Measurements from ENCODE around the gene P2RY14. TPM values are rescaled to one million over a fixed set of nuclear protein-coding genes. Genes with fewer than 3 reads are reported as not detected.

P2RY14 gene
- total RNA-seq, 1 donor = 2.3 TPM

DNA sequence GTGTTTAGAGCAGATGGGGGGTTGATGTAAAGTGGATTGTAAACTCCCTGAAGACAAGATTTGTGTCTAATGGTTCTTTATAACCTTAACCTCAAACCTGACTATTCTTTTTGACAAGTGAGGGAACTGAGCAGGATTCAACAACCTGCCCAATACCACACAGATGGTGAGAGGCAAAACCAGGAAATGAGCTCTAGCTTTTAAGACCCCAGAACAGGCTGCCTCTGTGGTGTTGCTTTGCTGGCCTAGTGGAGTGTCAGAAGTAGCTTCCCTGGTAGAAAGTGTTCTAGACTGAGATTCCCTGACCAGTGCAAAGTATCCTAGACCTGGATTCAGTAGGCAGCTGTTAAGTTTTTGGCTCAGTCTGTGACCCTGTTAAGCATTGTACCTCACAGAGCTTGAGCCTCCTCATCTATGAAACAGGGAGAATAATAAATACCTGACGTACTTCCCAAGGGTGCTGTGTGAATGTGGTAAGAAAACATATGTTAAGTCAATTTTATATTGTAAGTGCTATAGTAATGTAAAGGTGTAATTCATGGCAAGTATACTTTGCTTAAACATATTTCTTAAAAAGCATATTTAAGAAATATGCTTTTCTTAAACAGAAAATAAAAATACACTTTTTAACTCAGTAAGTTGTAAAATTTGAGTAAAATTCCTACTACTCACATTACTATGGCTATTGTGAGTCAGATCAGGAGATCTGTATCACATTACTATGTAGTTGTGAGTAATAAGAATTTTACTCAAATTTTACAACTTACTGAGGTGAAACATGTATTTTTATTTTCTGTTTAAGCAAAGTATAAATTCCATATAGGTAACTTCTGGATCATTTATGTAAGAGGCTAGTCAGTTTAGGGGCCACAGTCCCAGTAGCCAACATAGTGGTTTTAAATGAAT, 29.5 kb upstream of the P2RY14 start:
- Histone ChIP-seq H3K9me3 (ENCODE audit: low read depth, low read length) (no peaks in the 10 kb centered on the region), H3K4me3 (ENCODE audit: low read length) (no peak overlapping the region)

GRCh38 chr3:151307131-151307530, 28.8 kb upstream of the P2RY14 start:
- no peaks in the 10 kb centered on the region for H3K27me3 ChIP-seq (ENCODE audit: insufficient read depth, low read length)
- no peak overlapping the region for H3K4me3 ChIP-seq (ENCODE audit: low read length)
- no peaks in the 10 kb centered on the region for H3K9me3 ChIP-seq (ENCODE audit: low read depth, low read length)
- no peaks in the 10 kb centered on the region for H3K4me1 ChIP-seq (ENCODE audit: insufficient read depth, low read length)

More for the DNA sequence above, 29.5 kb upstream of the P2RY14 start:
- Histone ChIP-seq H3K27me3 (ENCODE audit: insufficient read depth, low read length) (no peaks in the 10 kb centered on the region), H3K4me1 (ENCODE audit: insufficient read depth, low read length) (no peaks in the 10 kb centered on the region)

- Histone ChIP-seq H3K9me3 (ENCODE audit: low read depth, low read length) (no peaks in the 10 kb centered on the region), H3K4me3 (ENCODE audit: low read length) (no peak overlapping the region), H3K4me1 (ENCODE audit: insufficient read depth, low read length) (no peaks in the 10 kb centered on the region), H3K27me3 (ENCODE audit: insufficient read depth, low read length) (no peaks in the 10 kb centered on the region)
Measured at GRCh38 chr3:151306168-151306810, 27.9 kb upstream of the P2RY14 start.

DNA sequence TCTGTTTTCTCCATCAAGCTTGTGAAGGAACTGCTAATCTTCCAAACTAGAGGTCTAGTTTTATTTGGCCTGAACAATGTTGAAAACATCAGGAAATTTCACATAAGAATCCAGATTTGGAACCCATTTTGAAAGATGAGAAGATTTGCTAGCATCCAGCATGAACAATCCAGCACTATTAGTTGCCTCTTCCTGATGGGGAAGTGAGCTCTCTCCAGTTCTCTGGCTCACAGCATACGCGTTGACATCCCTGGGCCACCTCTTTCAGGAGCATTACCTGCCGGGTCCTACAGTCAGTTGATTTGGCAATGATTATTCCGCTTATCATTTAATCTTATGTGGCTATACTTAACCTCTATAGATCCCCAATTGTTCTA, 27.4 kb upstream of the P2RY14 start:
- no peaks in the 10 kb centered on the region for H3K27me3 ChIP-seq (ENCODE audit: insufficient read depth, low read length)
- no peaks in the 10 kb centered on the region for H3K4me1 ChIP-seq (ENCODE audit: insufficient read depth, low read length)
- no peaks in the 10 kb centered on the region for H3K9me3 ChIP-seq (ENCODE audit: low read depth, low read length)
- H3K4me3 ChIP-seq (ENCODE audit: low read length) = no peak overlapping the region

GRCh38 chr3:151305060-151305774, 26.9 kb upstream of the P2RY14 start:
- Histone ChIP-seq H3K4me1 (ENCODE audit: insufficient read depth, low read length) (no peaks in the 10 kb centered on the region), H3K4me3 (ENCODE audit: low read length) (no peak overlapping the region), H3K9me3 (ENCODE audit: low read depth, low read length) (no peaks in the 10 kb centered on the region), H3K27me3 (ENCODE audit: insufficient read depth, low read length) (no peaks in the 10 kb centered on the region)

- Histone ChIP-seq H3K27me3 (ENCODE audit: insufficient read depth, low read length) (no peaks in the 10 kb centered on the region), H3K9me3 (ENCODE audit: low read depth, low read length) (no peaks in the 10 kb centered on the region), H3K4me3 (ENCODE audit: low read length) (no peak overlapping the region), H3K4me1 (ENCODE audit: insufficient read depth, low read length) (no peaks in the 10 kb centered on the region)
Measured at GRCh38 chr3:151303751-151304150, 25.4 kb upstream of the P2RY14 start.

DNA sequence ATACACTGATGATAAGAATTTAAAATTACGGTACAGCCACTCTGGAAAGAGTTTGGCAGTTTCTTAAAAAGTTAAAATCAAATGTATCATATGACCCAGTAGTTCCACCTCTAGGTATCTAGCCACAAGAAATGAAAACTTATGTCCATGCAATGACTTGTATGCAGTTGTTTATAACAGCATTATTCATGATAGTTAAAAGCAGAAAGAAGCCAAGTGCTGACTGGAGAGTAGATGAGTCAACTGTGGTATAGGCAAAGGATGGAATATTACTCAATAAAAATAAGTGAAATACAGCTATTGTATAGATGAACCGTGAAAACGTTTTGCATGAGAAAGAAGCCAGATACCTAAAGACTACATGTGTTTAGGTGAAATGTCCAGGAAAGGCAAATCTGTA, 23.4 kb upstream of the P2RY14 start:
- Histone ChIP-seq H3K27me3 (ENCODE audit: insufficient read depth, low read length) (no peaks in the 10 kb centered on the region), H3K4me1 (ENCODE audit: insufficient read depth, low read length) (no peaks in the 10 kb centered on the region), H3K9me3 (ENCODE audit: low read depth, low read length) (no peaks in the 10 kb centered on the region), H3K4me3 (ENCODE audit: low read length) (no peak overlapping the region)

DNA sequence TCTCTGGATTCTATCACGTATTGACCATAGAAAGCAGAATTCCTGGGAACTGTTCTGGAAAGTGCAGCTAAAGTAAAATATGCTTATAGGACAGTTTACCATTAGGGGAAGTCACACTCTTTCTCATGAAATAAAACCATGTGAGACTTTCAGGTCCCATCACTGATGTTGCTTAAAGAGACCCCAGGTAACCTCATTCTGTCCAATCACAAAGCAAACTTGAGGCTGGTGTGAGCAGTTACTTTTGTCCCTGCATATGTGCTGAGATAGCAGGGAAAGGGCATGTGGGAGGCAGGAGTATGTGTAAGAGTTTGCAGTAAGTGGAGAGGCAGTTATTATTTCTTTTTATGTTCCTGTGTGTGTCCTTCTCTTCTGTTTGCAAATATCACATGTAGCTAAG, 22.2 kb upstream of the P2RY14 start:
- Histone ChIP-seq H3K4me3 (ENCODE audit: low read length) (no peak overlapping the region), H3K4me1 (ENCODE audit: insufficient read depth, low read length) (no peaks in the 10 kb centered on the region), H3K27me3 (ENCODE audit: insufficient read depth, low read length) (no peaks in the 10 kb centered on the region), H3K9me3 (ENCODE audit: low read depth, low read length) (no peaks in the 10 kb centered on the region)

DNA sequence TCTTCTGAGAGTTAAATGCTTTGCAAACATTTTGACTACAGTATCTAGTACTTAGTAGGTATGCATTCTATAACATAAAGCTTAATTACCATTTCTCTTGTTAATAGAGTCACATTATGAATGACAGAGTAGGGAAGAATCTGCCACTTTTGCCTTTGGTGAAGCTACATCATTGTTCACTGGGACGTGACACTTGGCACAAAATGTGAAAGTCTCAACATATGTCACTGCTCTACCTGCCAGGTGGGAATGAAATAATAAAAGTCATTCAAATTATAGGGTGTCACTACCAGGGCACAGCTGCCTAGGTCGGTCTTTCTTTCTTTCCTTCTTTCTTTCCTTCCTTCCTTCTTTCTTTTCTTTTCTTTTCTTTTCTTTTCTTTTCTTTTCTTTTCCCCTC, 20.7 kb upstream of the P2RY14 start:
- Histone ChIP-seq H3K4me3 (ENCODE audit: low read length) (no peak overlapping the region), H3K9me3 (ENCODE audit: low read depth, low read length) (no peaks in the 10 kb centered on the region), H3K27me3 (ENCODE audit: insufficient read depth, low read length) (no peaks in the 10 kb centered on the region), H3K4me1 (ENCODE audit: insufficient read depth, low read length) (no peaks in the 10 kb centered on the region)

DNA sequence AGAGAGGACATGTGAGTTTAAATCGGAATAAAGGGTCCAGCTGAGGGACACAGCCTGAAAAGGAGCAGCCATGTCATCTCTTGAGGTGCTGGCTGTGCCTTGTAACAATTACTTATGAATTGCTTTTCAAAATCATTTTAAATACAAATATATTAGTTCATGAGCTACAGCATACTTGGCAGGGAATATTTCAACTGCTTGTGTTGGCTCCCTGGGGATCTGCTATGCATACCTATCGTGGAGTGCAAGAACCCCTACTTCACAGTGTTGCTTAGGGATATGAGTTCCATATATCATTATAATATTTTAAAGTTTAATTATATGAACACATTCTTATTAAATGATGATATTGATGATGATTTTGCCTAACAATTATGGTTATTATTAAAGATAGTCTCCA, 19.1 kb upstream of the P2RY14 start:
- Histone ChIP-seq H3K27me3 (ENCODE audit: insufficient read depth, low read length) (no peaks in the 10 kb centered on the region), H3K4me1 (ENCODE audit: insufficient read depth, low read length) (no peaks in the 10 kb centered on the region), H3K4me3 (ENCODE audit: low read length) (no peak overlapping the region), H3K9me3 (ENCODE audit: low read depth, low read length) (no peaks in the 10 kb centered on the region)

GRCh38 chr3:151296226-151296625, 17.9 kb upstream of the P2RY14 start:
- Histone ChIP-seq H3K27me3 (ENCODE audit: insufficient read depth, low read length) (no peaks in the 10 kb centered on the region), H3K9me3 (ENCODE audit: low read depth, low read length) (no peaks in the 10 kb centered on the region), H3K4me1 (ENCODE audit: insufficient read depth, low read length) (no peaks in the 10 kb centered on the region), H3K4me3 (ENCODE audit: low read length) (no peak overlapping the region)

- Histone ChIP-seq H3K9me3 (ENCODE audit: low read depth, low read length) (no peaks in the 10 kb centered on the region), H3K27me3 (ENCODE audit: insufficient read depth, low read length) (no peaks in the 10 kb centered on the region), H3K4me1 (ENCODE audit: insufficient read depth, low read length) (no peaks in the 10 kb centered on the region), H3K4me3 (ENCODE audit: low read length) (no peak overlapping the region)
Measured at GRCh38 chr3:151293127-151293526, 14.8 kb upstream of the P2RY14 start.

GRCh38 chr3:151290673-151291072, 12.3 kb upstream of the P2RY14 start:
- H3K4me1 ChIP-seq (ENCODE audit: insufficient read depth, low read length) = no peaks in the 10 kb centered on the region
- no peak overlapping the region for H3K4me3 ChIP-seq (ENCODE audit: low read length)
- H3K27me3 ChIP-seq (ENCODE audit: insufficient read depth, low read length) = no peaks in the 10 kb centered on the region
- no peaks in the 10 kb centered on the region for H3K9me3 ChIP-seq (ENCODE audit: low read depth, low read length)

DNA sequence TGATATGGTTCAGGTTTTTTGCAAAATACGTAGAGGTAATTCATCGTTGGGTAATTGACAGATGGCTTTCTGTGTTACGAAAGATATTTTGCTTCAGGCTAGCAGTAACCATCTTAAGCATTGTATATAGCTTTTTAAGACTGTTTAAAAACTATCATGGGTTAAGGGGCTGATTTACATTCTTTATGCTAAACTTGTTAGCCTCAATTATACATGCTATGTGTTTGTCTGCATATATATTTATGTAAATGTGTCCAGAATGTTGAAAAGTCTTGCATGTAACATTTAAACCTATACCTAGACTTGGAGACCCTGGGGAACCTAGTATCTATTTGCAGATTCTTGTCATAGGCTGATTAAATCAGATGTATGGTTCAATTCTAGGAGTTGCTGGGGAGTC, 11.1 kb upstream of the P2RY14 start:
- Histone ChIP-seq H3K4me1 (ENCODE audit: insufficient read depth, low read length) (no peaks in the 10 kb centered on the region), H3K4me3 (ENCODE audit: low read length) (no peak overlapping the region), H3K27me3 (ENCODE audit: insufficient read depth, low read length) (no peaks in the 10 kb centered on the region), H3K9me3 (ENCODE audit: low read depth, low read length) (no peaks in the 10 kb centered on the region)

- Histone ChIP-seq H3K4me1 (ENCODE audit: insufficient read depth, low read length) (peaks cover 3% of the 10 kb centered on the region), H3K27me3 (ENCODE audit: insufficient read depth, low read length) (no peaks in the 10 kb centered on the region), H3K9me3 (ENCODE audit: low read depth, low read length) (no peaks in the 10 kb centered on the region), H3K4me3 (ENCODE audit: low read length) (no peak overlapping the region)
Measured at GRCh38 chr3:151285940-151286339, 7.6 kb upstream of the P2RY14 start.
